Inferior parietal cortex (tissue), 1 donor: ENCODE data around the gene SH2D4B.

Source experiments
- DNase-seq: peaks from one replicate; pipeline ENCODE4 v3.0.0-alpha.2; 2016; ENCODE audit errors: extremely low spot score

The SH2D4B gene

DNA sequence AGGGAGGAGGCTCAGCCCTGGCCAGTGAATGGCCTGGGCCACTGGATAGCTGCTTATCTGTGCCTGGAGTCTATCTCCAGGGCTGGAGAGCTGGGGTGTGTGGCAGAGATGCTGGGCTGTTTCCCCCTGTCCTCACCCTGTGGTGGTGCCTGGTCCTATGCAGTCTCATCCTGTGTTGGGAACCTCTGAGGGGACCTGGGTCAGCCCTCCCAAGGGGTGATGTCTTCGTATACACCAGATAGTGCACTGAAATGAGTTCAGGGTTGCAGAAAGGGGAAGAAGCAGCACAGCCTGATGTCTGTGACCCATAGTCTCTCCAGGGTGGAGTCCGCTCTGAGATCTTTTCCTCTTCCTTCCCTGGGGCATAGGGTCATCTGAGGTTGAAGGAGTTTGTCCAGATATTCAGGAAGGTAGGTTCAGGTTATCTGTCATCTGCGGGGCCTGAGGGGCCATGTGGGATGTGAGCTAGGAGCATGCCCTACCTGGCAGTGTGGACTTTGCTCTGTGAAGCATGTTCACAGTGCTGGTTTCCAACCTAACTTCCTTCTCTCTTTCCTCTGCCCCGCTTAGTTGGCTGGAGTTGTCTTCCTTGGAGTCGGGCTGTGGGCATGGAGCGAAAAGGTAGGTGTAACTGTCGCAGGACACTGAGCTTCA is 33.4 kb upstream of the SH2D4B start:
- DNase-seq = no peak

DNA sequence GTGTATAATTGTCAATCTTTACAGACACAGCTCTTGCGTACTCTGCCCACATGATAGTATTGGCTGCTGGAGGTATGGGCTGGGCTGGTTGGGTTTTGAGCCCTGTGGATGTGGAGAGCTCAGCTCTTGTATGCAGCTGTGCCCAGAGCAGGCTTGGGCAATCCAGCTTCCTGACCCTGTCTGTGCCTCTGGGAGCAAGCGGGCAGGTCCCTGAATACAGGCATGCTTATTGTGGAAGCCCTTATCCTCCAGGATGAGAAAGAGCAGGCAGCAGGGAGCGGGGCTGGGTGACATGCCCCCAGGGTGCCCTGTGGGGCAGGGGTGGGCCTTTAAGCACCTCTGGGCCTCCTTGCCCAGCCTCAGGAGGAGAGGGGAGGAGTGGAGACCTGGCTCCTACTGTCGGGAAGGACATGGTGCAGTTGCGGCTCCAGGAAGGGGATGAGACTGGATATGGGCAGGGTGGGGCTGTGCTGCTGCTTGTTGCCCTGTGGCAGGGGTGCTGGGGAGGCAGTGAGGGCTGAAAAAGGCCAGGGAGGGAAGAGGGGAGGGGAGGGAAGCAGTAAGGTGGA is 32.7 kb upstream of the SH2D4B start:
- DNase-seq = no peak

DNA sequence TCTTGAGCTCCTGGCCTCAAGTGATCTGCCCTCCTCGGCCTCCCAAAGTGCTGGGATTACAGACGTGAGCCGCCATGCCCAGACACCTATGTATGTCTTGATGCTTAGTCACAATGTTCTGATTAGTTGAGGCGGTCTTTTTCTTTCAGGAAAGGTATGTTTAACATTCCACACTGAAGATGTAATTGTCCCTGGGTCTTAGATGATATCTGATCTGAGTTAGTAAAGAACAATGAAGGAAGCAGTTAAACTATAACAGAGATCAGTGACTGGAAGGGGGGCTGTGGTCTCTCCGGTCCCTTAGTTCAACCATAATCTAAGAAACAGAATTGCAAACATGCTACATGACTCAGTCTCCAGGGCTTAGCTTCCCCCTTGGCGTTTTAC is 31.5 kb upstream of the SH2D4B start:
- DNase-seq = no peak

DNA sequence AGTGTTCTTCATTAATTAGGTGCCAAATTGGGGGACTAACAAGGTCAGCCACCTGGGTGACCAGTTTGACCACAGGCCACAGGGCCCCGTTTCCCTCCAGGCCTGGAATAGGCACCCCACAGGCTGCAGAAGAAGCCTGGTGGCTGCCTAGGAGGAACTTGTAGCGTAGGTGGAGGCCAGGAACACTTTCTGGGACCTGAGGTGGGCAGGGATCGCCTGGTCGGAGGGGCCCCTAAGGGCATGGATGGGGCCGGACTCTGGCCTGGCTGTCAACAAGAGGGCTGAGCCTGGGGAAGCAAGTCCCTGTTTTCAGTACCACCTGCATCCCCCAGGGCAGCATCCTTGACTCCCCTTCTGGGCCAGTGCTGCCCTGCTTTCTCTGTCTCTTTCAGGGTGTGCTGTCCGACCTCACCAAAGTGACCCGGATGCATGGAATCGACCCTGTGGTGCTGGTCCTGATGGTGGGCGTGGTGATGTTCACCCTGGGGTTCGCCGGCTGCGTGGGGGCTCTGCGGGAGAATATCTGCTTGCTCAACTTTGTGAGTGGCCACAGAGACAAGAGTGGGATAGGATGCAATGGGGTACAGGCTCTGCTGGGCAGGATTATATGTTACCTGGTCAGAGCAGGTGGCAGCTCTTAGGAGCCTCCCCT is 30.7 kb upstream of the SH2D4B start:
- DNase-seq = no peak

DNA sequence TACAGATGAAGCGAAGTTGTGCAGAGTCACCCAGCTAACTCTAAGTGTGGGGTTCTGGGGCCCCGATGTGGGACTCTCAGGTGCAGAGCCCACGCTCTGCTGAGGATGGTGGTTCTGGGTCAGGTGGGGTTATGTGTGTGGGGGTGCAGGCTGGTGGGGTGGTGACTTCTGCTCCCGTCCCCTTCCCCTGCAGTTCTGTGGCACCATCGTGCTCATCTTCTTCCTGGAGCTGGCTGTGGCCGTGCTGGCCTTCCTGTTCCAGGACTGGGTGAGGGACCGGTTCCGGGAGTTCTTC is 28.6 kb upstream of the SH2D4B start:
- no peak for DNase-seq

DNA sequence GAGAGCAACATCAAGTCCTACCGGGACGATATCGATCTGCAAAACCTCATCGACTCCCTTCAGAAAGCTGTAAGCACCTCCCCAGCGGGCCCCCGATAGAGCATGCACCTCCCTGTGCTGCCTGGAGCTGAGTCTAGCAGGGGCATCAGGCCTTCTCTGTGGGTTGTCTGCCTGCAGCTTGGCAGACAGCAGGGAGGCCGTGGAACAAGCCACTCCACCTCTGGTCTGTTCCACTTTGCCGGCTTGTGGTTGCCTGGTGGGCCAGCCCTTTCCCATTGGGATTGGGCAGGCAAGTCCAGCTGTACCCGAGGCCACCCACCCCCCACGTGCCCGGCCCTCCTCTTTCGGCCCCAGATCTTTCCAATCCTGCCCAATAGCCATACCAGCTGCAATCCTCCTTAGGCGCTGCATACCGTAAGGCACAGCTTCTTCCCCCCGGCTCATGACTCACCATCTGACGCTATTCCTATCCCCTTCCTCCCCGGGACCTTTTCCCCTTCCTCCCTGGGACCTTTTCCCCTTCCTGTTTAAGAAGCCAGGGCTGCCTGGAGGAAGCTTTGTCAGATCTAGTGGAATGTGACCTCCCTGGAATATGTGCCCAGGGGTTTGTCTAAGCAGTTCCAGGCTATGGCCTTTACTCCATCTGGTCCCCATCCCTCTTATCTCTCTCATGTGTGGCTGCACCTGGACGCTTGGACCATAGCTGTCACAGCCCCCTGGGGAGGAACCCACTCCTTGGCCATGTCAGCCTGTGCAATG is 28.1 kb upstream of the SH2D4B start:
- no peak for DNase-seq

DNA sequence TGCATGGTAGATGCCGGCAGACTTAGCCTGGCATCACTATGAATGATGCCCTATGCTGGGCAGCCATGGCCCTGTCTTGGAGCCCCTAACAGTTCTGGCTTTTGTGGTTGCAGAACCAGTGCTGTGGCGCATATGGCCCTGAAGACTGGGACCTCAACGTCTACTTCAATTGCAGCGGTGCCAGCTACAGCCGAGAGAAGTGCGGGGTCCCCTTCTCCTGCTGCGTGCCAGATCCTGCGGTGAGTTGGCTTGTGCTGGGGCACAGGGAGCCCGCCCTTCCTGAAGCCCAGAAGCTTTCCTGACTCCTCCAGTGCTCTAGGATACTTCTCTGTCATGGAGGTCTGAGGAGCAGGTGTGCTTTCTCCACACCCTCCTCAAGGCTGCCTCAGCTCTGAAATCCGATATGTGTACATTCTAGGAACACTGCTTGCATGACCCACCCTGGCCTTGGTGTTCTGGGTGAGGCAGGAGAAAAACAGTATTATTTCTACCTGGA is 25.6 kb upstream of the SH2D4B start:
- no peak for DNase-seq

DNA sequence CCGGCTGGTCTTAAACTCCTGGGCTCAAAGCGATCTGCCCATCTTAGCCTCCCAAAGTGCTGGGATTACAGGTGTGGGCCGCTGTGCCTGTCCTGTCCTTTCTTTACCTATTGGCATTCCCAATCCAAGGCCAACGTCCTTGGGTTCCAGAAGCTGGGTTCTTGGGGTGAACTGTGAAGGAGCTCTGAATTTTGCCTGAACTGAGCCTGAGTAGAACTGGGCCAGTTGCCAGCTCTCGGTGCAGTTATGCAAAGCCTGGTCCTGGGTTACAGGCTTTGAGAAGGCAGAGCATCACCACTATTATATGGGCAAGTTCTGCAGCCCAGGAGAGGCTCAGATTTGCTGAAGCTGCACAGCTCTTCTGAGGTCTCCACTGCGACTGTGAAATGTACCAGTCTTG is 24.6 kb upstream of the SH2D4B start:
- no peak for DNase-seq

DNA sequence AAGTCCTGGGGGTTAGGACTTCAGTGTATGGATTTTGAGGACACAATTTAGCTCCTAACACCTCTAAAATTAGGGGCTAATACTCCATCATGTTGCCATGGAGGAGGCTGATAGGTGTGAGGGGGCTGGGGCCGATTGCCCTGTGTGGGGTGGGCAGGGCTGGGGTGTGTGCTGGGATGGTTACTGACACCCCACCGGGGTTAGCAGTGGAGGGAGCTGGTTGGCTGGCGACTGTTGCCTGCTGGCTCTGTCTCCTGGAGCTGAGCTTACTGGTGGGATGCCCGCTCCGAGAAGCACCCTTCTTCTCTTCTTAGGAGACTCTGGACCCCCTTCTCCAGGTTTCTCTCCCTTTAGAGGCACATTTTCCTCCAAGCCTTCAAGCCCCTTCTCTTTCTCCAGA is 22.2 kb upstream of the SH2D4B start:
- DNase-seq = no peak

DNA sequence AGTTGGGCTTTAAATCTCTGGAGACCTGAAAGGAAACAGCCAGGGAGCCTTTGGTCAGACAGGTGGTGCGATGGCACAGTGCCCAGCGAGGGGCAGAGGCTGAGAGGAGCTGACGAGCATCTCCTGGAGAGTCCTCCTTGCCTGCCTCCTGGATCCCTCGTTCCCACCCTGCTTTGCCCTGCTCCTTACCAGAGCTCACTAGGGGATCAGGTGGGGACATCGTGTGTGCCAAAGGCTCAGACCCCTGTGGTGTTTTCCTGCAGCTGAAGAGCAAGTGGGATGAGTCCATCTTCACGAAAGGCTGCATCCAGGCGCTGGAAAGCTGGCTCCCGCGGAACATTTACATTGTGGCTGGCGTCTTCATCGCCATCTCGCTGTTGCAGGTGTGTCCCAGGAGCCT is 21.8 kb upstream of the SH2D4B start:
- no peak for DNase-seq

DNA sequence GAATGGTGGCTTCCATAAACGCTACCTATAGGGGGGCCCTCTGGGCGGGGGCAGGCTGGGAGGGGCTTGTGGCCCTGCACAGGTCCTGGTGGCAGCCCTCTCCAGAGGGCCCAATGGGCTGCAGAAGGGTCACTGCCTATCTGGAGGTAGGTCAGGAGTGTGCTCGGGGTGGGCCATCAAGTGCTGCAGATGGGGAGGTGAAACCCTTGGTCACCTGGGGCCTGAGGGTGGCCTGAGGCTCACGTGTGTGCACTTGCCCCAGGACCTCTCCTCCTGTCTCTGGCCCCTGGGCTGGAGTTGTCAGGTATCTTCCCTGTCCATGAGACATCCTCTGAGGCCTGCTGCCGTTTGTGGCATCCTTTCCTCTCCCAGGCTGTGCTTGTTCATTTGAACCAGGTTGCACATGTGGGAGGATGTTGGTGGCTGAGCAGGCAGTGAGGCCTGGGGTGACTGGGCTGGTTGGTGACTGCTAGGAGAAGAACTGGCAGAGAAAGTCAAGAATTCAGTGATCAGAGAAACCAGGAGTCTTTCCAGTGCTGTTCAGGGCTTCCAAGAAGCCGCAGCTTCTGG is 21.1 kb upstream of the SH2D4B start:
- DNase-seq = no peak

DNA sequence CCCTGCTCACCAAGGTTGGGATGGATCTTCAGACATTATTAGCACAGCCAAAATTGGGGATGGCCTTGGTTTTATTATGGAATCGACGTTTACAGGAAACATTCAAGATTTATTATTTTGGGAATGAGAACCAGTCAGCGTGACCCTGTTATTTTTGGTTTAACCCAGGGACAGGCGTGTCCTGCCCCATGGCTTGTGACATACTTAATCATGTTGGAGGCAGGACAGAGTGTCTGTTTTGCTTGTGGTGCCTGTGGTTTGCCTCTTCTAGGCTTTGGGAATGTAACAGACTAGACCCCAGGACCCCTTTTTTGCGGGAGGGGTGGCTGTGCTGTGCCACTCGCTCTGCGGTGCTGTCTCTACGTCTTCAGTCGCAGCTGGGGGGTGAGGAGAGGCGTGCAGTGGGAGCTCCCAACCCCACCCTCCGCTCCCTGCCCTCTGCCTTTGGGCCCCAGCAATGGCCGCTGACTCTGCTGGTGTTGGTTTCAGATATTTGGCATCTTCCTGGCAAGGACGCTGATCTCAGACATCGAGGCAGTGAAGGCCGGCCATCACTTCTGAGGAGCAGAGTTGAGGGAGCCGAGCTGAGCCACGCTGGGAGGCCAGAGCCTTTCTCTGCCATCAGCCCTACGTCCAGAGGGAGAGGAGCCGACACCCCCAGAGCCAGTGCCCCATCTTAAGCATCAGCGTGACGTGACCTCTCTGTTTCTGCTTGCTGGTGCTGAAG is 20.1 kb upstream of the SH2D4B start:
- no peak for DNase-seq

DNA sequence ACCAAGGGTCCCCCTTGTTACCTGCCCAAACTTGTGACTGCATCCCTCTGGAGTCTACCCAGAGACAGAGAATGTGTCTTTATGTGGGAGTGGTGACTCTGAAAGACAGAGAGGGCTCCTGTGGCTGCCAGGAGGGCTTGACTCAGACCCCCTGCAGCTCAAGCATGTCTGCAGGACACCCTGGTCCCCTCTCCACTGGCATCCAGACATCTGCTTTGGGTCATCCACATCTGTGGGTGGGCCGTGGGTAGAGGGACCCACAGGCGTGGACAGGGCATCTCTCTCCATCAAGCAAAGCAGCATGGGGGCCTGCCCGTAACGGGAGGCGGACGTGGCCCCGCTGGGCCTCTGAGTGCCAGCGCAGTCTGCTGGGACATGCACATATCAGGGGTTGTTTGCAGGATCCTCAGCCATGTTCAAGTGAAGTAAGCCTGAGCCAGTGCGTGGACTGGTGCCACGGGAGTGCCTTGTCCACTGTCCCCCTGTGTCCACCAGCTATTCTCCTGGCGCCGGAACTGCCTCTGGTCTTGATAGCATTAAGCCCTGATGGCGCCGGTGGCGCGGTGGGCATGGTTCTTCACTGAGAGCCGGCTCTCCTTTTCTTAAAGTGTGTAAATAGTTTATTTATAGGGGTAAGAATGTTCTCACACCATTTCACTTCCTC is 19.4 kb upstream of the SH2D4B start:
- no peak for DNase-seq

DNA sequence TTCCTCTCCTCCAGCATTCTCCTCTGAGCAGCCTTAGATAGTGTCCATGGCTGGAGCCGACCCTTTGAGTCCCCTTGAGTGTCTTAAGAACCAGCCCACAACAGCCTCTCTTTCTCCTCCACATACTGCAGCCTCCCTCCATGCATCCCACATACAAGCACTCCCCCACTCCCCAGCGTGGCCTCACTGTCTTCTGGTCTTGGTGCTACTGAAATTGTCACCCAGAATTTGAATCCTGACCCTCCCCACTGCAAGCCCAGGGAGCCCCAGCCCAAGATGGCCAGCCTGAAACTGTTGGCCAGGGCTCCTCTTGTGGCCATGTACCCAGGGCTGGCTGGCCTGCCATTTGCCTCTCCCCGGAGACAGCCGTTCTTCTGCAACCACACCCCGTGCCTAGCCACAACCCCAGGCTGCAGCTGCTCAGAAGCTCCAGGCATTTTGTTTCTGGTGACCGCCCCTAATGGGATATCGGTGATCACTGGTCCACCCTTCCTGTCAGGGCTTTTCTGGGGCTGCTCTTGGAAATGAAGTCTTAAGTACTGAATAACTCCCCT is 18.8 kb upstream of the SH2D4B start:
- no peak for DNase-seq

DNA sequence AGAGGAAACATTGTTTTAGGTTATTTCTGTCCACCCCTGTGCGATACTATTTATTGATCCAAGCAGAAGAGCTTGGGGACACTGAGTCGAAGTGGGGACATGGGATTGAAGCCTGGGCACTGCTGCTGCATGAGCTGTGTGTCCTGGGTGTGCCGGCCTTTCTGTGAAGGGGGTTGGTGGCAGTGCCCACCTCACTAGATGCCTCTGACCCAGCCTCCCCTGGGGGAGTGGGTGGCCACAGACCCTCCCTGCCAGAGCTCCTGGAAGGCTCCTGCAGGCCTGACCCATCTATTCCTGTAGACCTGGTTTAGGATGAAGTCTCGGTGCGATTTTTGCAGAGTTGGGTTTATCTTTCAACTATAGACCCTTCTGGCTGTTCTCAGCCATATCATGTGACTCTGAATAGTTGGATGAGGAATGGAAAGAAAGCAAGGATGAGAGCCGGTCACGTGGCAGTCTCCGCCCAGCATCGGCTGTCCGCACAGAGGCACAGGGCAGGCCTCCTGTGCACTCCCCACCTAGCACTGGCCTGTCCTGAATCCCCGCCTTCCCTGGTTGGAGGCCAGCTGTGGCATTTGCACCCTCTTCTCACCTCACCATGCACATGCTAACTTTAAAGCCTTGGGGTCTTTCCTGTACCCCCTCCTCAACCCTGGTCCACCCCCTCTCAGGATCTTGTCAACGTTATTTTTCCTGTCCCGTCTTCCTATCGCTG is 17.6 kb upstream of the SH2D4B start:
- no peak for DNase-seq

DNA sequence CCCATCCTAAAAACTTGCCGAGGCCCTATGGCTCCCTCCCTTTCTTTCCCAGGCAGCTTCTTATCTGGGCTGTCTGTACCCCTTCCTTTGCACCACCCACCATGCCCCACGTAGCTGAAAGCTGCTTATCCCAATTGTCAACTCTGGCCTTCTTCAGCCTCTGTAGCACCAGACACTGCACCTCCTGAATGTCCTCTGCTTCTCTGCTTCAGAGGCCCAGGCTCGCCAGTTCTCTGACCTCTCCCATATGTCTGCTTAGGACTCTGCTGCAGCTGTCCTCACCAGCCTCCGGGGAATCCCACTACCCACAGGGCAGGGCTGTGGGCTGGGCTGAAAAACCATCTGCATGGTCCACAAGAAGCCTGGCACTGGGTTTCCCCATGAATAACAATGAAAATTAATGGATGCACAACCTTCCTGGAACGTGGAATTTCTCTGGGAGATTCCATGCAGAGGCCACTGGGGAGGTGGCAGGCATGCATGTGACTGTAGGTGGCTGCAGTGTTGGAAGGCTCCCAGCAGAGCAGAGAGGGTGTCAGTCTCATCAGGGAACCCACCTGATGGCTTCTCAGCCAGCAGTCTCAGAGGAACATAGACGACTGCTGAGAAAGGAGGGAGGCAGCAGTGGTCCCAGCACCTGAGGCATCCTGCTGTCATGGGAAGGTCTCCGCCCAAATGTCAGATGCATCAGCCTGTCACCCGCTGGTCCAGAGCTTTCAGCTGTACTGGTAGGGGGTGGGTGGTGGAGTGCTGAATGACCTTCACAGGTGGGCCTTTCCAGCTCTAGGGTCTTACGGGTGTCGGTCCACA is 16.8 kb upstream of the SH2D4B start:
- no peak for DNase-seq

DNA sequence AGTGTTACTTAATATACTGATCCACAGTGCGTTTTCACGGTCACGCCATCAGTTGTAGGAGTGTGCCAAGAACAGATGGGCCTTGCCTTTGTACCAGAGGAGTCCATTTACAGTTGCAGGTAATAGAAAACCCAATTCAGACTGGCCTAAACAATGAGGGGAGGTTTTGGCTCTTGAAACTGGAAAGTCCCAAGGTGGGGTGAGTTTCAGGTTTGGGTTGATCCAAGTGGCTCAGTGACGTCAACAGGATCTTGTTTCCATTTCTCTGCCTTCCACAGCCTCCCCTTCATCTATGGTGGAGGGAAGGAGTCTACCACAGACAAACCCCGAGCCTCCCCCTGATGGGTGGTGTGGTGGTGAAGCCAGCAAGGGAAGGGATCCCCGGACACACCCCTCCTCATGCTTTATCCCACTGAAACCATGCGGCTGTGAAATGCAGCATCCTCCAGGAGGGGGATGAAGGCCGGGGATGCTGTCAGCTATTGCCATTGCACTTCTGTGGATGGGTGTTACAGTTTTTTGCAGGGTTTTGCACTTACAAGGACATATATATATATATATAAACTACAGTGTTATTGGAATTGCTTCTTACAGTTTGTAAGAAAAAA is 14.8 kb upstream of the SH2D4B start:
- DNase-seq = no peak

DNA sequence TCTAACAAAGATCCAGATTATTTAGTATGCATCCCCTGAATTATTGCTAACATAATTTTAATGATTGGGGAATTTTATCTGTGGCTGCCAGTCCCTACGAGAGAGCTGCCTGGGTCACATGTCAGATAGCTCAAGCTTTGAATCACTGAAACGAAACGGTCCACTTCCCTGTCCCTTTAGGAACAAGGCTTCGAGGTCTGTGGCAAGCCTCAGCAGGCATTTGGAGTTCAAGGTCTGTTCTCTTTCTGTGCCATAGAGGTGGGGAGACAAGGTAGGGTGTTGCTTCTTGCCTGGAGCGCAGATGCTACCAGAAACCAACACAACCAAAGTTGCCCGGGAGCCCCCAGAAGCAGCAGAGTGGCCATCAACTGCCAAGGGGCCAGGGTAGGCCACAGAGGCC is 13.9 kb upstream of the SH2D4B start:
- DNase-seq = no peak
